Rectal smooth muscle tissue (tissue), 1 donor: Measurements from ENCODE around the gene P2RX3.

Experiments
- H3K27ac ChIP-seq: one replicate; pipeline ENCODE4 v1.7.0; 2013; ENCODE audit warnings: low read depth, low read length, inconsistent platforms
- H3K27me3 ChIP-seq: one replicate; pipeline ENCODE4 v1.7.0; 2013; ENCODE audit warnings: low read length; ENCODE audit not compliant: control insufficient read depth, insufficient read depth
- H3K36me3 ChIP-seq: one replicate; pipeline ENCODE4 v1.7.0; 2013; ENCODE audit warnings: low read length; ENCODE audit not compliant: control insufficient read depth, insufficient read depth
- H3K4me1 ChIP-seq: one replicate; pipeline ENCODE4 v1.7.0; 2013; ENCODE audit warnings: low read length; ENCODE audit not compliant: control insufficient read depth, insufficient read depth
- H3K4me3 ChIP-seq: one replicate; pipeline ENCODE4 v1.7.0; 2013; ENCODE audit warnings: low read length
- H3K9ac ChIP-seq: one replicate; pipeline ENCODE4 v1.7.0; 2013; ENCODE audit warnings: low read length

P2RX3 gene

DNA sequence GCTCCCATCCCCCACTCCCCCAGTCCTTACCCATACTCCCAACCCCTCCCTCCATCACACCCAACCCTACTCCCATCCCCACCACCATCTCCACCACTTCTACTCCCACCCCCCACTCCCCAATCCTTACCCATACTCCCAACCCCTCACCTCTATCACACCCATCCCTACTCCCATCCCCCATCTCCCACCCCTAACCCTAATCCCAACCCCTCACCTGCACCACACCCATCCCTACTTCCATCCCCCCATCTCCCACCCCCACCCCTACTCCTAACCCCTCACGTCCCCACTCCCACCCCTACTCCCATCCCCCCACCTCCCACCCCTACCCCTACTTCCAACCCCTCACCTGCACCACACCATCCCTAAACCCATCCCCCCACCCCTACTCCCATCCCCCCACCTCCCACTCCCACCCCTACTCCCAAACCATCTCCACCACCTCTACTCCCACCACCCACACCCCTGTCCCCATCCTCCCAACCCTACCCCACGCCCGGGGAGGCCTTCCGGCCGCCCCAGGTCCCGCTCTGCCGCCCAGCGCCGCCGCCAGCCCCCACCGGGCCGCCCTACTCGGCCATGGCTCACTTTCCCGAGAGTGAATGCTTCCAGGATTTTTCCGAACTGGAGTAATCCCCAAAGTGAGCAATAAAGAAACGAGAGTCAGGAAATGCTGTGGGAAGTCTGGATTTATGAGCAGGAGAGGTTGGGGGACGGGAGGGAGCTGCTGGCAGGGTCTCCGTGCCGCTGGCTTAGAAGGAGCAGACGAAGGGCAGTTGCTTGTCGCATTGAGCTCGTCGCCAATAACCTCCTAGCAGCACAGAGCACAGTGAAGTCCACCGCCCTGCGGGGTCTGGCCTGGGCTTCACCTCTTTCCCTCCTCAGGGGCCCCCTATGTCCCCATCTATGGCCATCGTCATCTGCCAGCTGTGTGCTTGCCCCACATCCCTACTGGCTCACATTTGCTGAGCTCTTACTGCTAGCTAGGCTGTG, 38.2 kb downstream of the P2RX3 start:
- Histone ChIP-seq H3K4me3 (no peak overlapping the region), H3K4me1 (no peaks in the 10 kb centered on the region), H3K27me3 (no peaks in the 10 kb centered on the region), H3K36me3 (no peaks in the 10 kb centered on the region), H3K27ac (no peak overlapping the region), H3K9ac (no peak overlapping the region)

GRCh38 chr11:57377107-57377506, 39.0 kb downstream of the P2RX3 start:
- Histone ChIP-seq H3K4me3 (no peak overlapping the region), H3K27ac (no peak overlapping the region), H3K36me3 (no peaks in the 10 kb centered on the region)

GRCh38 chr11:57378186-57378585, 40.0 kb downstream of the P2RX3 start:
- Histone ChIP-seq H3K4me1 (no peaks in the 10 kb centered on the region), H3K36me3 (no peaks in the 10 kb centered on the region), H3K9ac (no peak overlapping the region), H3K27me3 (no peaks in the 10 kb centered on the region), H3K27ac (no peak overlapping the region), H3K4me3 (no peak overlapping the region)

More at GRCh38 chr11:57377107-57377506, 39.0 kb downstream of the P2RX3 start:
- no peaks in the 10 kb centered on the region for H3K27me3 ChIP-seq
- H3K4me1 ChIP-seq: no peaks in the 10 kb centered on the region
- H3K9ac ChIP-seq: no peak overlapping the region

- Histone ChIP-seq H3K4me3 (no peak overlapping the region), H3K36me3 (no peaks in the 10 kb centered on the region), H3K27me3 (no peaks in the 10 kb centered on the region), H3K27ac (no peak overlapping the region), H3K4me1 (no peaks in the 10 kb centered on the region), H3K9ac (no peak overlapping the region)
Measured at GRCh38 chr11:57379732-57380131, 41.6 kb downstream of the P2RX3 start.

DNA sequence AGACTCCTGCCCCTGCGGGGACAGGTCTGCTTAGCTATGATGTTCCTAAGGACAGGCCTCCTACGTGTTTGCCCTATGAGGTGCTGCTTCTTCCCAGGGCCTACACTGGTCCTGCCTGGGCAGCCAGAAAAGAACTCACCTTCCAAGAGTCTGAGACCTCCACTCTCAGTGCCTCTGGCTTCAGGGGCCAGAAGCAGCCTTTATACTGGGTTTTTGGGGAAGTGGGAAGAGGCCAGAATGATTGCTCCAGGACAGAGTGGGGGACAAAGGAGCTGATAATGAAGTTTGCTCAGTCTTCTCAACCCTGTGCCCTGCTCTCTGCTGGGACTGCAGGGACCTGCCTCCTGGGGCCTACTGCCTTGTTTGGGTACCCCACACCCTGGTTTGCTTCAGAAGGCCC, 42.8 kb downstream of the P2RX3 start, which contains the start of gene PRG3:
Gene PRG3 (minus strand): TSS at position 176 of the 400 bp plus-strand sequence. CDS start 442 bp downstream, outside the sequence.
- Histone ChIP-seq H3K4me3 (no peak within 1 kb of the TSS), H3K4me1 (no peaks in the 10 kb centered on the region), H3K9ac (no peak within 1 kb of the TSS), H3K27ac (no peak within 1 kb of the TSS), H3K36me3 (no peaks in the 10 kb centered on the region), H3K27me3 (no peaks in the 10 kb centered on the region)

DNA sequence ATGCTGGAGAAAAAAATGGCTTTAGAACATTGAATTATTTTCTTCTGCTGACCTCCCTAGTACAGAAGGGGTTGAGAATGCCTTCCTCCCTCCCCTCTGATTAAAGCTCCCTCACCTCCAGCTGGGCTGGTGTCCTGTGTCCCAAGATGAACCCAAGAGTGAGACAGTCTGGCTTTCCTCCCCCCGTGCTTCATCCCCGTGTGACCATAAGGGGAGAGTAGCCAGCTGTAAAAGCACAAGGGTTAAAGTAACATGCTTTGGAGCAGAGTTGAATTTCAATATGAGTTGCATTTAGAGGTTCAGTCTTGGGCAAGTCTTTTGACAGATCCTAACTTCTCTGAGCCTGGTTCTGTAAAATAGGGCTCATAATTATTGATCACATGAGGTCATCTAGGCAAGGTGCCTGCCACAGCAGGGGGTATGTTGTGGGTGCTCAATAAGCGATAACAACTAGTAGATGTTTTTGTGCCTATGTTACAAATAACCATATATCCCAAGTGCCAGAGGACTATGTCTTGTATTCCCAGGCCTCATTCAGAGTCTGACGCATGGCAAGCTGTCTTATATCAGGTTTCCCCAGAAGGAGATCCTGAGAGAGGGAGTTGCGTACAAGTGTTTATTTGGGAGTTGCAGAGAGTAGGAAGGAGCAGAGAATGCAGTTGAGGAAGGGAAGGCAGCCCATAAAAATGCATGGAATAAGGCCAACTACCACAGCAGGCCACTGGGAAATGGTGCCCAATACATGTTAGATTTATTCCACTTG, 48.2 kb downstream of the P2RX3 start:
- no peak overlapping the region for H3K4me3 ChIP-seq
- no peaks in the 10 kb centered on the region for H3K27me3 ChIP-seq
- H3K4me1 ChIP-seq: no peaks in the 10 kb centered on the region
- H3K36me3 ChIP-seq: no peaks in the 10 kb centered on the region
- no peak overlapping the region for H3K27ac ChIP-seq
- no peak overlapping the region for H3K9ac ChIP-seq

DNA sequence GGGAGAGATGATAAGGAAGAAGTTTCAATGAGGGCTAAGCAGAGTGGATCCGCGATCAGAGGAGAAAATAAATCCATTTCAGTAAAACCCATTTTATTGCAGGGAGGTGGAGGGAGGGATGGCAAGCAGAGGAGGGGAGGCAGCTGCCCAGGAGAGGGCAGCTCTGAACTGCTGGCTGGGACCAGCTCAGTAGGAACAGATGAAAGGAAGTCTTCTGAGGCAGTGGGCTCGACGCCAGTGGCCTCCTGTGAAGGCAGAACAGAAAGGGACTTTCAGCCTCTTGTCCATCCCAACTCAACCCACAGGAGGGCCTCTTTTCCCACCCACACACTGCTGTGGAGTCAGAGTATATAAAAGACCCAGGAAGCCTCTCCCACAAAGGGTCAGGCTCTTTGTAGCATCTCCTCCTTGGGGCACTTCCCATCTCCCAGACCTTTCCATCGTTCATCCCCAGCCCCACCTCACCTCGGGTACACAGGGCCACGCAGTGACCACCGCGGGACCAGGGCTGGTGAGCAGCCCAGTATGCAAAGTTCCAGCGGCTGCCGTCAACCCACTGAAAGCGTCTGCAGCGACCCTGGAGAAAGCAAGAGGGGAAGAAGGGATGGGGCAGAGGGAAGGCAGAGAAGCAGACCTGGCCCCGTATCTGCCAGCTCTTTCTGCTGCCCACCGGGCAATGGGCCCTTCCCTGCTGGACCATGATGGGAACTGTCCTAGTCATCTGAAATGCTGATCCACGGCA, 49.3 kb downstream of the P2RX3 start:
- H3K36me3 ChIP-seq: no peaks in the 10 kb centered on the region
- H3K27me3 ChIP-seq: no peaks in the 10 kb centered on the region
- H3K4me1 ChIP-seq: no peaks in the 10 kb centered on the region
- no peak overlapping the region for H3K9ac ChIP-seq
- H3K27ac ChIP-seq: no peak overlapping the region
- H3K4me3 ChIP-seq: no peak overlapping the region

DNA sequence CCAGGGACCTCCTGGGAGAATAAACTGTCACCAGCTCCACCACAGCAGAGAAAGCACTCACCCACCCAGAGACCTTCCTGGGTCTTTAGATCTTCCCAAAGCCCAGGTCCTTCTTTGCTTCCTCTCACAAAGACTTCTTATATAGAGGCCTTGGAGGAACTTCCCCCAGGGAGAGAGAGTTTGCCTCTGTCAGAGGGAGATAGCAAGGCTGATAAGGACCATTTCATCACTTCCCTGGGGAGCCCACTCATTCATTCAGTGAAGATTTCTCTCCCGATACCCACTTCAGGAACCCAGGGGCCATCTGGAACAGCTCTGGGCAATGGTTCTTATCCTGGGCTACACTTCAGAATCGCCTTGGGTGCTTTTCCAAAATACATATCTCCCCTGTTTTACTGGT, 52.4 kb downstream of the P2RX3 start, which contains the start of gene PRG2:
Gene PRG2 (minus strand): TSS at position 116 of the 400 bp plus-strand sequence. CDS start 706 bp downstream, outside the sequence.
- Histone ChIP-seq H3K9ac (no peak within 1 kb of the TSS), H3K27me3 (no peaks in the 10 kb centered on the region), H3K4me3 (no peak within 1 kb of the TSS), H3K4me1 (no peaks in the 10 kb centered on the region), H3K27ac (no peak within 1 kb of the TSS), H3K36me3 (no peaks in the 10 kb centered on the region)

GRCh38 chr11:57391111-57391510, 53.0 kb downstream of the P2RX3 start:
- no peaks in the 10 kb centered on the region for H3K4me1 ChIP-seq
- no peak overlapping the region for H3K4me3 ChIP-seq
- no peak overlapping the region for H3K27ac ChIP-seq
- no peaks in the 10 kb centered on the region for H3K36me3 ChIP-seq
- H3K9ac ChIP-seq: no peak overlapping the region
- H3K27me3 ChIP-seq: no peaks in the 10 kb centered on the region

DNA sequence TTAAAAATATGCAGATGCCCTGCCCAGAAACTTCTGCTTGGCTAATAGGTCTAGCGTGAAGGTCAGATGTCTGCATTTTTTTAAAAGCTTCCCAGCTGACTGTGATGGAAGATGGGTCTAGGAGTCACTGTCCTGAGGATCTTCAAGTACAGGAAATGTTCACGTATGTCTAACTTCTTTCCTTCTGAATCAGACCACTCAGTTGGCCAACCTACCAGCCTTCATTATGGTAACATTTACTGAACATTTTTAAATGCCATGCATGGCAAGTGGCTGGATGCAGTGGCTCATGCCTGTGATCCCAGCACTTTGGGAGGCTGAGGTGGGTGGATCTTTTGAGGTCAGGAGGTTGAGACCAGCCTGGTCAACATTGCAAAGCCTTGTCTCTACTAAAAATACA, 53.4 kb downstream of the P2RX3 start:
- H3K4me3 ChIP-seq: no peak overlapping the region
- no peaks in the 10 kb centered on the region for H3K36me3 ChIP-seq
- no peaks in the 10 kb centered on the region for H3K27me3 ChIP-seq
- no peak overlapping the region for H3K27ac ChIP-seq
- no peaks in the 10 kb centered on the region for H3K4me1 ChIP-seq
- no peak overlapping the region for H3K9ac ChIP-seq

- Histone ChIP-seq H3K27ac (no peak overlapping the region), H3K4me3 (no peak overlapping the region), H3K9ac (no peak overlapping the region)
Measured at GRCh38 chr11:57392066-57392762, 54.1 kb downstream of the P2RX3 start.

More at GRCh38 chr11:57392066-57392762, 54.1 kb downstream of the P2RX3 start:
- H3K27me3 ChIP-seq: no peaks in the 10 kb centered on the region
- H3K4me1 ChIP-seq: no peaks in the 10 kb centered on the region
- H3K36me3 ChIP-seq: no peaks in the 10 kb centered on the region
